Mononuclear cell (primary cell): ENCODE results near the gene DNAJC21. TPM values are rescaled to one million over a fixed set of nuclear protein-coding genes. Genes with fewer than 3 reads are reported as not detected.

Experiments
- H3K27me3 ChIP-seq: 2 replicates; pipeline ENCODE4 v1.6.0; 2011; ENCODE audit warnings: low read length, control low read depth; ENCODE audit not compliant: insufficient read depth
- H3K4me1 ChIP-seq: 2 replicates; pipeline ENCODE4 v1.5.1; 2011; ENCODE audit warnings: mild to moderate bottlenecking, low read length, control low read depth; ENCODE audit not compliant: insufficient read depth
- H3K4me3 ChIP-seq: 2 replicates; pipeline ENCODE4 v1.5.1; 2011; ENCODE audit warnings: mild to moderate bottlenecking, low read length, moderate library complexity
- H3K9me3 ChIP-seq: 2 replicates; pipeline ENCODE4 v1.5.1; 2011; ENCODE audit warnings: low read depth, mild to moderate bottlenecking, control low read depth, low read length
- total RNA-seq: library from RNA; depleted of rRNA; stranded (reverse); fragments of >200 nt; gene quantifications from one replicate; pipeline ENCODE4 v1.2.3, GENCODE V29; 2012

The DNAJC21 gene
- total RNA-seq, 1 donor = 30.4 TPM

GRCh38 chr5:34986965-34987364, 57.6 kb downstream of the DNAJC21 start:
- Histone ChIP-seq H3K9me3 (no peaks in the 10 kb centered on the region), H3K4me3 (no peak overlapping the region), H3K27me3 (no peaks in the 10 kb centered on the region), H3K4me1 (no peaks in the 10 kb centered on the region)

DNA sequence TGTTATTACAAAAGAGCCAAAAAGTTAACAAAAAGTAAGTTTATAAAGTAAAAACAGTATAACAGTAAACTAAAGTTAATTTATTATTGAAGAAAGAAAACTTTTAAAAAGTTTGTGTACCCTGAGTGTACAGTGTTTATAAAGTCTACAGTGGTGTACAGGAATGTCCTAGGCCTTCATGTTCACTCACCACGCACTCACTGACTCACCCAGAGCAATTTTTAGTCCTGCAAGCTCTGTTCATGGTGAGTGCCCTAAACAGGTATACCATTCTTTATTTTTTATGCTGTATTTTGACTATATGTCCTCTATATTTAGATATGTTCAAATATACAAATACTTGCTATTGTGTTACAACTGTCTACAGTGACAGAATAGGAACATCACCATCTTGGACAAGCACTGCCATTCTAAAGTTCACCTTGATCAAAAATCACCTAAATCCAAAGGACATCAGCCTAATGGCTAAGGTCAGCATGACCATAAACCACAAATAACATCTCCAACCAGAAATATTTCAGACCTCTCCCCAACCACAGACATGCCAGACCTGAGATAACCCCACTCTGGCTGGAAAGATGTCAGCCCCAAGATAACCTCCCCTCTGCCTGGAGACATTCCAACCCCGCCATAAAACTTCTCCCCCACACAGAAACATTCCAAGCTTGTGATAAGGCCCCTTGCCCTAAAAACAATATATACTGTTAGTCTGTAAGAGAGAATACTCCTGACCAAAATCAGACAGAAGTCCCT, 62.3 kb downstream of the DNAJC21 start:
- Histone ChIP-seq H3K27me3 (peaks cover 5% of the 10 kb centered on the region), H3K4me1 (no peaks in the 10 kb centered on the region), H3K4me3 (no peak overlapping the region), H3K9me3 (no peaks in the 10 kb centered on the region)

DNA sequence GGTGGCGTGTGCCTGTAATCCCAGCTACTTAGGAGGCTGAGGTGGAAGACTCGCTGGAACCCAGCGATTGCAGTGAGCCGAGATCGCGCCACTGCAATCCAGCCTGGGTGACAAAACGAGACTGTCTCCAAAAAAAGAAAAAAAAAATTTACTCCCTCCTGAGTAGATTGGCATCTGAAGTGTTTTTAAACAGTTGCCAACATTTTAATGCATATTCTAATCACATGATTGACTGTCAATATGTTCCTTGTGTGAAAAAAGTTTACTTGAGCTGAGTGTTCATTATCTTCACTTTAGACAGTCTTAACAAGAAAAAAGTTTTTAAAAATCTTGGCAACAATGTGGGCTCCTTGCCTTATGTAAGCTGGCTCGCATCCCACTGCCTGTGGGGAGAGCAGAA, 64.6 kb downstream of the DNAJC21 start:
- no peaks in the 10 kb centered on the region for H3K4me1 ChIP-seq
- peaks cover 5% of the 10 kb centered on the region for H3K27me3 ChIP-seq
- no peak overlapping the region for H3K4me3 ChIP-seq
- no peaks in the 10 kb centered on the region for H3K9me3 ChIP-seq

DNA sequence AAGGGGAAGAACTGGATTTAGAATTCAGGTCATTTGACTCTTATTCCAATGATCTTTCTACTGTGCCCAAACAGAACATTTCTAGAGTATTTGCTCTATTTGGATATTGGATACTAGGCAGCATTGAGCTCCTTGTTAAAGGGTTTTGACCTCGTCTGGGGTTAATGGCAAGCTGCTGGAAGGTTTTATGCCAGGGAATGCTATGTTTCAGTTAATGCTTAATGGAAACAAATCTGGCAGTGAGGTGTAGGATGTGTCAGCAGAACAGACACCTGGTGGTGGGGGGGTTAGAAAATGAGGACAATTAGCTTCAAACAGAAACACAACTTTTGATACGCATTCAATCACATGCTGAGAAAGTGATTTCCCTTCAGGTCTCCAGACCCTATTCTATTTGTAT, 66.9 kb downstream of the DNAJC21 start:
- Histone ChIP-seq H3K27me3 (peaks cover 5% of the 10 kb centered on the region), H3K9me3 (no peaks in the 10 kb centered on the region), H3K4me1 (no peaks in the 10 kb centered on the region), H3K4me3 (no peak overlapping the region)

DNA sequence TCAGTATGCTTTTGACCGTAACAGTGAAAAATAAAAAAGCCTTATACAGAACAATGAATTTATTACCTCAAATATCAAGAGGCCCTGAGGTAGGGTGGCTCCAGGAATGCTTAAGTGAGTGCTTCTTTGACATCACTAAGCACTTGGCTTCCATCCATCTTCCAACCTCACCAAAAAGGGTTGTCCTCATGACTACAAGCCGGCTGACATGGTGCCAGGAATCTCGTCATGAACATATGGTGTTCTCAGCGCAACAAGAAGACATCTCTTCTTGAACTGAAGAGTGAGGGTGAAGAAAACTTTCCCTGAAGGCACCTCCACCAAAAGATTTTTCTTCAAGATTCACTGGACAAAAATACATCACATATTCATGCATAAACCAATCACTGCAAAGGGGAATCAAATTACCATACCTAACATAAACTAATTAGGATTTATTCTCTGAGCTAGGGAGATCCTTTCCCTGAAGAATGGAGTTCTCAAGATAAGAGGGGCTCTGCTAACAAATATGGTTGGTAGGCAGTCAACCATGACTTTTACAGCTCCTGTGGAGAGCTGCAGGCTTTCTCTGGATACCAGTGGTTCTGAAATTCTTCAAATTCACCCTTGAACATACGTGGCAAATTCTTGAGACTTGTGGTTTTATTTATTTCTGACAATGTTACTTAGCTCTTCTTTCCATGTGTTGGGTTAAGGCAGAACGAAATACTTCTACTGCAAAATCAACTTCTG, 68.9 kb downstream of the DNAJC21 start:
- H3K4me3 ChIP-seq = no peak overlapping the region
- peaks cover 5% of the 10 kb centered on the region for H3K27me3 ChIP-seq
- H3K4me1 ChIP-seq = no peaks in the 10 kb centered on the region
- no peaks in the 10 kb centered on the region for H3K9me3 ChIP-seq

GRCh38 chr5:35001842-35002241, 72.5 kb downstream of the DNAJC21 start:
- H3K4me3 ChIP-seq = no peak overlapping the region
- no peaks in the 10 kb centered on the region for H3K9me3 ChIP-seq
- no peaks in the 10 kb centered on the region for H3K4me1 ChIP-seq
- H3K27me3 ChIP-seq = no peaks in the 10 kb centered on the region

DNA sequence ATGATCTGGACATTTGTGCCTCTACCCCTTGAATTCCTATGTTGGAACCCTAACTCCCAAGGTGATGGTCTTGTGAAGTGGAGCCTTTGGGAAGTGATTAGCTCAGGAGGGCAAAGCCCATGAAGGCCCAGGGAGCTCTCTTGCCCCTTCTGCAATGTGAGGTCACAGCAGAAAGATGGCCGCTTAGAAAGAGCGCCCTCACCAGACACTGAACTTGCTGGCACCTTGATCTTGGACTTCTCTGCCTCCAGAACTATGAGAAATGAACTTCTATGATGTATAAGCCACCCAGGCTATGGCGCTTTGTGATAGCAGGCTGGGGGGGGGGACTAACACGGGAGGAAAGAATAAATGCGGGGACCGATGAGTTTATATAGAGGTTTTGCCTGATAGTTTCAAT, 73.1 kb downstream of the DNAJC21 start:
- no peaks in the 10 kb centered on the region for H3K27me3 ChIP-seq
- H3K4me3 ChIP-seq = no peak overlapping the region
- H3K9me3 ChIP-seq = no peaks in the 10 kb centered on the region
- H3K4me1 ChIP-seq = no peaks in the 10 kb centered on the region

DNA sequence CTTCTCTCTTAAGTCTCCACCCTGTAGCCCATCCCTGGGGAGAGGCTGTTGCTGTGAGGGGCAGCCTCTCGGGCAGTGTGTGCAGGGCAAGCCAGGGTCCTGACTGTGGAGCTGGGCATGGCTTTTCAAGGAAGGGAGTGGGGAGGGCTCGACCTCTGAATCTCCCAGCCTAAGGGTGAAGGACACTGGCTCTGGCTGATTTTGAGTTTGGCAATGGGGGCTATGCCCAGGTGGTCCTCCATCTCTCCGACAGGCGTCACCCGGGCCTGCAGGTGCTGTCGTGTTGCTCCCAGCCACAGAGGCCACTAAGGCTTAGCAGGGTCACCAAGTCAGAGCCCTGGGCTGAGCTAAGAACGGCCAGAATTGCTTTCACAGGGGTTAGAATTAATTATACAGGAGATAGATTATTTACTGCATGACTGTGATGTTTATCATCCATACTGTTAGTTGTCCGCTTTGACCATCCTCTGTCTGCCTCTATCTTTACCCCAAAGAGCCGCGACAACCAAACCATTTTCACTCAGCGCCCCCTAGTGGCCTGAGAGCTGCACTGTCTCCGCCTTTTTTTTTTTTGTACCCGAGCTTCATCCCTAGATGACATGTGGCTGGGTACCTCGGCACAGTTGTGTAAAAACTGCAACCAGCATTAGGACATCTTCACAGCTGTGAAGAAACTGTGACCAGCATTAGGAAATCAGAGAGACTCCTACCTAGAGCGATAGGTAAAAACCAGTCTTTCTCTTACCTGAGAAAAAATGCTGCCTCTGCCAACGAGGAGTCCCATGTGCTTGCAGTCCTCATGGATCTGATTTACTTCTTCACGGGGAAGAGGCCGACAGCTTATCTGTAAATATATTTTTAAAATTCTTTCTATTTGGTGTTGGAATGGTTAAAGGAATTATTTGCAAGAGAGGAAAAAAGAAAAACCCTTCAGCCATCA, 73.9 kb downstream of the DNAJC21 start:
- Histone ChIP-seq H3K4me1 (no peaks in the 10 kb centered on the region), H3K27me3 (no peaks in the 10 kb centered on the region), H3K4me3 (no peak overlapping the region), H3K9me3 (no peaks in the 10 kb centered on the region)

- Histone ChIP-seq H3K4me1 (no peaks in the 10 kb centered on the region), H3K9me3 (no peaks in the 10 kb centered on the region), H3K4me3 (no peak overlapping the region), H3K27me3 (no peaks in the 10 kb centered on the region)
Measured at GRCh38 chr5:35004200-35004599, 74.8 kb downstream of the DNAJC21 start.

DNA sequence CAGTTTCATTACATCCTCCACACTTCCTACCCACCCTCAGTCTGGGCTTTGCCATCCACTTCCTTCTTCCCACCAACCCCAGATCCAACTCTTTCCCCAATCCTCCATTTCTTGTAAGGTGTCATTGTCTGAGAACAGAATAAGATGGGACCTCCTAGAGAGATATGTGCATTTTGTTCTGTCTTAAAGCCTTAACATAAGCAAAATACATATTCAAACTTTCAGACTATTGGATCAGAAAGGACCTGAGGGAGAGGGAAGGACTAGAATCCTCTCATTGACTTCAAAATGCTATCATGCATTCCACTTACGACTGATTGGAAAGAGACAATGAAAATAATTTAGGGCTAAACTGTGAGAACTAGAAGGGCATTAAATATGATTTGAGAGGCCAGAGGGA, 75.4 kb downstream of the DNAJC21 start:
- H3K4me3 ChIP-seq = no peak overlapping the region
- no peaks in the 10 kb centered on the region for H3K9me3 ChIP-seq
- H3K4me1 ChIP-seq = no peaks in the 10 kb centered on the region
- no peaks in the 10 kb centered on the region for H3K27me3 ChIP-seq

Other genes with a start within 250 kb of the DNAJC21 start
- 0.10 TPM for gene TTC23L, start 90.4 kb upstream of the DNAJC21 start, total RNA-seq
- gene RAD1, start 14.1 kb upstream of the DNAJC21 start, total RNA-seq = 13.6 TPM
- gene BRIX1, start 13.8 kb upstream of the DNAJC21 start, total RNA-seq = 50.7 TPM
- gene AGXT2, start 118.4 kb downstream of the DNAJC21 start, total RNA-seq = not detected